GM19395 (cell line): ENCODE measurements around the gene ABL2.
"Not testable (repeated sequence)": the region's sequence is repeated elsewhere in the genome, so short reads cannot be mapped to it uniquely, and the experiment has no call there.

Source experiments
- ATAC-seq: cut with Tn5 transposase; IDR thresholded peaks from one replicate; pipeline ENCODE4 v1.9.1; 2021; ENCODE audit warnings: mild to moderate bottlenecking, moderate library complexity; ENCODE audit not compliant: unreplicated experiment

ABL2 gene

GRCh38 chr1:179217943-179218507, 11.5 kb downstream of the ABL2 start:
- no peak for ATAC-seq

- ATAC-seq: not testable (repeated sequence)
Observed at GRCh38 chr1:179213317-179213716, 16.2 kb downstream of the ABL2 start.

GRCh38 chr1:179208681-179209477, 20.6 kb downstream of the ABL2 start:
- no peak for ATAC-seq

- no peak for ATAC-seq
Observed at GRCh38 chr1:179206812-179207211, 22.7 kb downstream of the ABL2 start.

- no peak for ATAC-seq
Observed at GRCh38 chr1:179205284-179205683, 24.2 kb downstream of the ABL2 start.

GRCh38 chr1:179202161-179202560, 27.3 kb downstream of the ABL2 start:
- no peak for ATAC-seq

- no peak for ATAC-seq
Observed at GRCh38 chr1:179200586-179200985, 28.9 kb downstream of the ABL2 start.

GRCh38 chr1:179197690-179198297, 31.7 kb downstream of the ABL2 start:
- ATAC-seq: no peak

GRCh38 chr1:179195857-179196256, 33.6 kb downstream of the ABL2 start:
- not testable (repeated sequence) for ATAC-seq

GRCh38 chr1:179195376-179195775, 34.1 kb downstream of the ABL2 start:
- no peak for ATAC-seq

- no peak for ATAC-seq
Observed at GRCh38 chr1:179194068-179194537, 35.4 kb downstream of the ABL2 start.

GRCh38 chr1:179190861-179191260, 38.6 kb downstream of the ABL2 start:
- no peak for ATAC-seq

GRCh38 chr1:179187735-179188471, 41.6 kb downstream of the ABL2 start:
- no peak for ATAC-seq

- no peak for ATAC-seq
Observed at GRCh38 chr1:179187043-179187442, 42.4 kb downstream of the ABL2 start.

GRCh38 chr1:179184403-179184802, 45.1 kb downstream of the ABL2 start:
- ATAC-seq: no peak

GRCh38 chr1:179183857-179184256, 45.6 kb downstream of the ABL2 start:
- ATAC-seq: no peak

GRCh38 chr1:179178950-179179349, 50.5 kb downstream of the ABL2 start:
- no peak for ATAC-seq

GRCh38 chr1:179178183-179178582, 51.3 kb downstream of the ABL2 start:
- no peak for ATAC-seq

- ATAC-seq: no peak
Observed at GRCh38 chr1:179177615-179178014, 51.9 kb downstream of the ABL2 start.

GRCh38 chr1:179177182-179177581, 52.3 kb downstream of the ABL2 start:
- no peak for ATAC-seq
